Astrocyte (in vitro differentiated cells and primary cell): ENCODE data around the gene PODXL.

ENCODE experiments used
- EZH2 ChIP-seq: IDR thresholded peaks from 2 replicates; pipeline ENCODE4 v1.6.1; 2012; ENCODE audit warnings: mild to moderate bottlenecking, low read length, inconsistent platforms; ENCODE audit not compliant: insufficient read depth
- TF ChIP-seq, protein P1 (sequence below): IDR thresholded peaks from 2 replicates; pipeline ENCODE4 v1.5.1; 2011; ENCODE audit warnings: low read depth, mild to moderate bottlenecking, inconsistent platforms, low read length, moderate library complexity; ENCODE audit not compliant: insufficient read depth

DNA sequence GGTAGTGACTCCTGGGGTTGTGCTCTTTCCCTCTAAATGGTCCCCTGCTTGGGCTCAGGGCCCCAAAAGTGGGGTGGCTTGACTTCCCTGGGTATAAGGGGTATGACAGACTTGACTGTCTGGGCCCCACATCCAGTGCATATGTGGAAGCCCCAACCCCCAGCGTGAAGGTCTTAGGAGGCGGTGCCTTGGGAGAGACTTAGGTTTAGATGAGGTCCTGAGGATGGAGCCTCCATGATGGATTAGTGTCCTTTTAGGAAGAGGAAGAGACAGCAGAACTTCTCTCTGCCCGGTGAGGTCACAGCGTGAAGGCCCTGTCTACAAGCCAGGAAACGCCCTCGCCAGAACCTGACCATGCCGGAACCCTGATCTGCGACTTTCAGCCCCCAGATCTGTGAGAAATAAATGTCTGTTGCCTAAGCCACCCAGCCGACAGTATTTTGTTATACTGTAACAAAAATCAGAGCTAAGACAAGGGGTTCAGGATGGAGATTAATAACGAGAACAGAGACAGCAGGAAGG is 23.8 kb downstream of the PODXL start:
- TF ChIP-seq, protein P1, sequence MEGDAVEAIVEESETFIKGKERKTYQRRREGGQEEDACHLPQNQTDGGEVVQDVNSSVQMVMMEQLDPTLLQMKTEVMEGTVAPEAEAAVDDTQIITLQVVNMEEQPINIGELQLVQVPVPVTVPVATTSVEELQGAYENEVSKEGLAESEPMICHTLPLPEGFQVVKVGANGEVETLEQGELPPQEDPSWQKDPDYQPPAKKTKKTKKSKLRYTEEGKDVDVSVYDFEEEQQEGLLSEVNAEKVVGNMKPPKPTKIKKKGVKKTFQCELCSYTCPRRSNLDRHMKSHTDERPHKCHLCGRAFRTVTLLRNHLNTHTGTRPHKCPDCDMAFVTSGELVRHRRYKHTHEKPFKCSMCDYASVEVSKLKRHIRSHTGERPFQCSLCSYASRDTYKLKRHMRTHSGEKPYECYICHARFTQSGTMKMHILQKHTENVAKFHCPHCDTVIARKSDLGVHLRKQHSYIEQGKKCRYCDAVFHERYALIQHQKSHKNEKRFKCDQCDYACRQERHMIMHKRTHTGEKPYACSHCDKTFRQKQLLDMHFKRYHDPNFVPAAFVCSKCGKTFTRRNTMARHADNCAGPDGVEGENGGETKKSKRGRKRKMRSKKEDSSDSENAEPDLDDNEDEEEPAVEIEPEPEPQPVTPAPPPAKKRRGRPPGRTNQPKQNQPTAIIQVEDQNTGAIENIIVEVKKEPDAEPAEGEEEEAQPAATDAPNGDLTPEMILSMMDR = no peak
- TF ChIP-seq EZH2 = no peak
